Natural killer cell treated with Interleukin-12 subunit alpha and Interleukin-12 subunit beta and Interleukin-15 and Interleukin-18, amount 100 ng/mL, for 72 hours (primary cell): ENCODE results near the gene XPO5. TPM values are rescaled to one million over a fixed set of nuclear protein-coding genes. Genes with fewer than 3 reads are reported as not detected.

ENCODE experiments used
- ATAC-seq, 2 donors: fragments of 150-1000 bp; cut with Tn5 transposase in 1 of 2; sonication (Bioruptor Pico), chemical (Tn5 transposase) in 1 of 2; 2 replicates each; pipeline ENCODE4 v1.10.0; 2021
- DNase-seq: peaks from one replicate; pipeline ENCODE4 v3.0.0; 2022; ENCODE audit warnings: low spot score
- H3K27ac Mint-ChIP-seq, 2 donors: 1 replicate in 1 of 2; 2 replicates in 1 of 2; pipeline ENCODE4 v1.8.0; 2022; ENCODE audit warnings: mixed read lengths in 2 of 2, mild to moderate bottlenecking in 1 of 2, moderate library complexity in 1 of 2
- H3K27me3 Mint-ChIP-seq, 2 donors: 1 replicate in 1 of 2; 2 replicates in 1 of 2; pipeline ENCODE4 v1.8.0; 2022; ENCODE audit warnings: mixed read lengths in 2 of 2
- H3K36me3 Mint-ChIP-seq: one replicate; pipeline ENCODE4 v1.8.0; 2022; ENCODE audit warnings: mixed read lengths
- H3K4me1 Mint-ChIP-seq, 2 donors: 1 replicate in 1 of 2; 2 replicates in 1 of 2; pipeline ENCODE4 v1.8.0; 2022; ENCODE audit warnings: low read depth in 2 of 2, mixed read lengths in 2 of 2, mild to moderate bottlenecking in 1 of 2
- H3K4me3 Mint-ChIP-seq: one replicate; pipeline ENCODE4 v1.8.0; 2022; ENCODE audit warnings: mixed read lengths
- H3K9me3 Mint-ChIP-seq: 2 replicates; pipeline ENCODE4 v1.8.0; 2022; ENCODE audit warnings: mixed read lengths
- total RNA-seq, 2 donors: library from RNA; stranded (reverse); gene quantifications; one replicate each; pipeline ENCODE4 v1.2.3, GENCODE V29; 2022

Gene XPO5
- total RNA-seq, 2 donors from 2014 or later: 80.0 to 178 TPM

DNA sequence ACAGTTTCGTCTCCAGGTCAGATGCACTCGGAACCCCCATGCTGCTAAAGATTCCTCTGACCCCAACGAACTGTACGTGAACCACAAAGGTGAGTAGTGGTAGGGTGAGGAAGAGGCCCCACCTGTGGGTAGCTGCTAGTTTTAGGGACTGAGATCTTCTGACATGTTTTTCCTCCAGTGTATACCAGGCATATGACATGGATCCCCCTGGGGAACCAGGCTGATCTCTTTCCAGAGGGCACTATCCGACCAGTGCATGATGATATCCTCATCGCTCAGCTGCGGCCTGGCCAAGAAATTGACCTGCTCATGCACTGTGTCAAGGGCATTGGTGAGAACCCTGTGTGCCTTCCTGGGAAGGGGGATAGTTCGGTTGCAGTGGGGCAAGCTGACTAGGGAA, 55.7 kb downstream of the XPO5 start:
- H3K4me3 Mint-ChIP-seq: no peak overlapping the region
- no peak for ATAC-seq
- no peaks in the 10 kb centered on the region for H3K27me3 Mint-ChIP-seq
- DNase-seq: no peak
- peaks cover 4% of the 10 kb centered on the region for H3K36me3 Mint-ChIP-seq
- peaks cover 0 to 13% of the 10 kb centered on the region in 2 donors for H3K4me1 Mint-ChIP-seq
- no peak overlapping the region for H3K27ac Mint-ChIP-seq
- H3K9me3 Mint-ChIP-seq: no peaks in the 10 kb centered on the region

DNA sequence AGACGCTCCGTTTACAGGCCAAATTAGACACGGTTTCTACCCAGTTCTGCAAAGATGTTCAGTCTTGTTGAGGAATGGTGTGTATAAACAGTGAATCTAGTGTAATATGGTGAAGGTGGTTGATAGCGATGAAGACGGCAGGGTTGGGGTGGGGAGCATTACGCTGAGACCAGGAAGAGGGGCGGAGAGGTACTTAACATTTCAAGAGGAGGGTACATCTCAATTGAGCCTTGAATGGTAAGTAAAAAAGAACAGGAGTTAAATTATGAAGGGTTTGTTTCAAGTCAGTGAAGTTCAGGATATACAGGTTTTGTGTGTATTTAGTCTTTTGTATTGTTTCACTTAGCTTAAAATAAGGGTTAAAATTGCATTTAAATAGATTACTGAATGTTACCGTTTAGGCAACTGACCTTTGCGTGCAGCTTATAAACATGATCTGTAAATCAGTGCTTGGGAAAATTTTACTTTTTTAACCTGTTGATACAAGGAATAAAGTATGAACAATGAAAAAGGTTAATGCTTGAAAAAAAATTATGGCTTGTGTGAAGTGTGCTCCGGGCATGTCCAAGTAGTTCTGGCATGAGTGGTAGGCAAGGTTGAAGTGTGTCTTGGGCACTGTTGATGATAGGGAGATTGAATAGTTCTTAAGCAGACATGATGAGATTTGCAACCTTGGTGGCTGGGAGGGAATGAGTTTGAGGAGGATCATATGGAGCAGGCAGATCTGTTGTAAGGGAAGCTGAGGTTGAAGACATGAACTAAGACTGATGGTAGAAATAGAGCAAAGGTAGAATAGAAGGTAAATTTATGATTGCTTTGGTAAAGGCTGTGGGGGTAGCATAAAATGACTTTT, 58.1 kb downstream of the XPO5 start:
- no peak for DNase-seq
- H3K27me3 Mint-ChIP-seq: no peaks in the 10 kb centered on the region
- peaks cover 4% of the 10 kb centered on the region for H3K36me3 Mint-ChIP-seq
- H3K27ac Mint-ChIP-seq: no peak overlapping the region
- H3K4me1 Mint-ChIP-seq: peaks cover 0 to 15% of the 10 kb centered on the region in 2 donors
- no peaks in the 10 kb centered on the region for H3K9me3 Mint-ChIP-seq
- no peak overlapping the region for H3K4me3 Mint-ChIP-seq
- ATAC-seq: no peak

DNA sequence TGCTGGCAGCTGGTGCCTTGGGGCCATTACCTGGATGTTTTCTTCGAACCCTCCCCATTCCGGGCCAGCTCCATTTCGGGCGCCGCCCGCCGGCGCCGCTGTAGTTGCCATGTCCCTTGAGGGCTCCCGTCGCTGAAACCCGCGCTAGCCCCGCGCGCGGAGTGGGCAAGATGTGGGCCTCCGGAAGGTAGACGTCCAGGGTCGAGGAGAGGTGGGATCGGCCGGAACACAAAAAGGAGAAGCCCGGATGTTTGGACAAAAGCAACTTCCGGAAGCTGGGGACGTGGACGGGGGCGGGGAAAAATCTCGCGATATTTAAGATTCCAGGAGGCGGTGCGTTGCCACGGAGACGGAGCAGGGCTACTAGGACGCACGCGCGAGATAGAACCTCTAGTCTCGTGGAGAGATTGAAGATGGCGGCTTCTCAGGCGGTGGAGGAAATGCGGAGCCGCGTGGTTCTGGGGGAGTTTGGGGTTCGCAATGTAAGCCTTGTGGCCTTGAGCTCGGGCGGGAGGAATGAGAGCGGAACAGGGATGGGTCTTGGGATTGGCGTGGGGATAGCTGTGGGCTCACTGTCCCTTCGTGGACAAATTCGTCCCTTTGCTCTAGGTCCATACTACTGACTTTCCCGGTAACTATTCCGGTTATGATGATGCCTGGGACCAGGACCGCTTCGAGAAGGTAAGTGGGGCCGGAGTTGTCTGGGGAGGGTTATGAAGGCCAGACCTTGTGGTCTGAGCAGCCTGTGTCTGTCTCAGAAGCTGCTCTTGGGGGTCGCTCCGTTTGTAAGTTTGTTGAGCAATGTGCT, 58.9 kb downstream of the XPO5 start, which contains the start of the genes POLR1C and YIPF3:
TSS of gene POLR1C (plus strand) at position 393 of the 808 bp plus-strand sequence. CDS start at position 414, 21 bp downstream.
TSS of gene YIPF3 (minus strand) at position 230 of the 808 bp plus-strand sequence. CDS start at position 111, 119 bp downstream.
- peaks cover 4 to 15% of the 10 kb centered on the region in 2 donors for H3K4me1 Mint-ChIP-seq
- H3K27ac Mint-ChIP-seq: no peak within 1 kb of the TSS
- no peaks in the 10 kb centered on the region for H3K27me3 Mint-ChIP-seq
- no peak within 1 kb of the TSS for H3K4me3 Mint-ChIP-seq
- ATAC-seq: peak; percentile 94 to 97
- H3K9me3 Mint-ChIP-seq: no peaks in the 10 kb centered on the region
- peaks cover 4% of the 10 kb centered on the region for H3K36me3 Mint-ChIP-seq
- DNase-seq: peak; percentile 97

DNA sequence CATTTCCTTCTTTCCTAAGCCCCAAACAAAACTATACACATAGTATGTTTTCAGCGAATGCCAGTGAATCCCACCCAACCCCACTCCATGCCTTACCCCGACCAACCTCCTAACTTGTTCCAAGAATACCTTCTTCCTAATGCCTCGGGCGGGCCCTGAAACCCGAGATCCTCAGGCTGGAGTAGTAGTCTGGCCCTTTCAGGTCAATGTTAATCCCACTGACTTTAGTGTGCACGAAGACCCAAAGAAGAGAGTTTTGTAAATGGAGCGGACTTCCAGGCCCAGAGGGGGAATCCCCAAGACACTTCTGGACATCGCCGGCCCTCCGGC, 59.5 kb downstream of the XPO5 start:
- DNase-seq: no peak
- Mint-ChIP-seq H3K27ac (no peak overlapping the region), H3K4me3 (no peak overlapping the region), H3K27me3 (no peaks in the 10 kb centered on the region), H3K4me1 (peaks cover 4 to 15% of the 10 kb centered on the region in 2 donors), H3K36me3 (peaks cover 9% of the 10 kb centered on the region), H3K9me3 (no peaks in the 10 kb centered on the region)
- no peak for ATAC-seq

DNA sequence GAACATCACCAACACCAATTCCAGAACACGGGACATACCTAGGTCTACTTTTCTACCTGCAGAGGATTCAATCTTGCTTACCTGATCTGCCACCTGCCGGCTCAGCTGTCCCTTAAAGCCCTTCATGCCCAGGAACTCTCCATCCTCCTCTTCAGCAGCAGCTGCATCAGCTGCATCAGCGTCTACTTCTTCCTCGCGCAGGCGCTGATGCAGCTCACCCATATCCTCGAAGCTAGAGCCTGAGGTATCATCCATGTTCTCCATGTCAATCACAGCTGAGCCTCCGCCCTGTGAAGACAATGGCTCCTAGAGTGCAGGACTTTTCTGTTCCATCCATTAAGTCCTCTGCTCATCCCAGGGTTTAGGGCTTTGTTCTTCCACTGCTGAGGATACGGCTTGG, 60.0 kb downstream of the XPO5 start:
- Mint-ChIP-seq H3K27ac (no peak overlapping the region), H3K4me3 (no peak overlapping the region), H3K9me3 (no peaks in the 10 kb centered on the region), H3K27me3 (no peaks in the 10 kb centered on the region), H3K36me3 (peaks cover 12% of the 10 kb centered on the region), H3K4me1 (peaks cover 4 to 19% of the 10 kb centered on the region in 2 donors)
- ATAC-seq (no peak), DNase-seq (no peak)

DNA sequence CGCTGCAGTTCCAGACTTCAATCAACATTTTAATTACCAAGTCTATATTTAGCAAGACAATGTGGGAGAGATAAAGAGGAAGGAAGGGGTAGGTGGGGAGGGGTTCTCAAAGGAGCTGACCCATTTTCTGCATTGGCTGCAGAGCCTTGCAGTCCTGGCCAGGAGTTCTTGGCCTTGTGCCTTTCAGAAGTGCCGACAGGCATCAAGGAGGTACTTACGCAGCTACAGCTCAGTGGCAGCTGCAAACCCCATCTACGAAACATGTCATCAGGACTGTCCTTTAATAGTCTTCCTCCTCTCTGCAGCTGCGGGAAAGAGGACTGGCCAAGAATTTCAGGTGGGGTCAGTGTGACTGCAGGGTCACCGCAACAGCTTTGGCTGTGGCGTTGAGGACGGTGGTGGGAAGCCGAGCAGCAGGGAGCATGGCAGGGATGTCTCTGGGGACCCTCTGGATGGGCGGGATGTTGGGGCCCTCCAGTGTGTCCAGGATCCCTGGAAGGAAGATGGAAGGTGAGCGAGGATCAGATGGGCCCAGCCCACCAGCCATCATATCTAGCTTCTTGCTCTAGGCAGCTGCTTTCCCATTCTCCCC, 63.9 kb downstream of the XPO5 start:
- H3K9me3 Mint-ChIP-seq: no peaks in the 10 kb centered on the region
- H3K27ac Mint-ChIP-seq: no peak overlapping the region
- peaks cover 12 to 14% of the 10 kb centered on the region in 2 donors for H3K27me3 Mint-ChIP-seq
- H3K4me3 Mint-ChIP-seq: peak overlapping the region; percentile 9
- peaks cover 12% of the 10 kb centered on the region for H3K36me3 Mint-ChIP-seq
- ATAC-seq (no peak), DNase-seq (no peak)
- peaks cover 17 to 36% of the 10 kb centered on the region in 2 donors for H3K4me1 Mint-ChIP-seq

DNA sequence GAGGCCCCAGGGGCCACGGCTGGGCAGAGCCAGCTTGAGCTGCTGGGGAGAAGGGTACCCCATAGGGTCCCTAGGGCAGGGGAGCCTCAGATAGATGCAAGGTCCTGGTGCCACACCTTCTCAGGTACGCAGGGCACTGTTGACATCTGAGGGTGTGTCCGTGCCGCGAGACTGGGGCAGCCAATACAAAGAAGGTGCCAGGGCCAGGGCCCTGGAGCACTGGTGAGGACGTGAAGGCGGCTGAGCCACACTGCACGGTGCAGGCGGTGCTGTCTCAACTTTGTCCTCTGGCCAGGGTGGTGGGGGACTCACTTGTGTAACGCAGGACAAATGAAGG, 65.0 kb downstream of the XPO5 start:
- H3K4me1 Mint-ChIP-seq: peaks cover 17 to 30% of the 10 kb centered on the region in 2 donors
- peaks cover 12% of the 10 kb centered on the region for H3K36me3 Mint-ChIP-seq
- no peaks in the 10 kb centered on the region for H3K9me3 Mint-ChIP-seq
- H3K27me3 Mint-ChIP-seq: peaks cover 12 to 14% of the 10 kb centered on the region in 2 donors
- H3K27ac Mint-ChIP-seq: no peak overlapping the region
- peak overlapping the region; percentile 53 for H3K4me3 Mint-ChIP-seq
- no peak for DNase-seq
- no peak for ATAC-seq

DNA sequence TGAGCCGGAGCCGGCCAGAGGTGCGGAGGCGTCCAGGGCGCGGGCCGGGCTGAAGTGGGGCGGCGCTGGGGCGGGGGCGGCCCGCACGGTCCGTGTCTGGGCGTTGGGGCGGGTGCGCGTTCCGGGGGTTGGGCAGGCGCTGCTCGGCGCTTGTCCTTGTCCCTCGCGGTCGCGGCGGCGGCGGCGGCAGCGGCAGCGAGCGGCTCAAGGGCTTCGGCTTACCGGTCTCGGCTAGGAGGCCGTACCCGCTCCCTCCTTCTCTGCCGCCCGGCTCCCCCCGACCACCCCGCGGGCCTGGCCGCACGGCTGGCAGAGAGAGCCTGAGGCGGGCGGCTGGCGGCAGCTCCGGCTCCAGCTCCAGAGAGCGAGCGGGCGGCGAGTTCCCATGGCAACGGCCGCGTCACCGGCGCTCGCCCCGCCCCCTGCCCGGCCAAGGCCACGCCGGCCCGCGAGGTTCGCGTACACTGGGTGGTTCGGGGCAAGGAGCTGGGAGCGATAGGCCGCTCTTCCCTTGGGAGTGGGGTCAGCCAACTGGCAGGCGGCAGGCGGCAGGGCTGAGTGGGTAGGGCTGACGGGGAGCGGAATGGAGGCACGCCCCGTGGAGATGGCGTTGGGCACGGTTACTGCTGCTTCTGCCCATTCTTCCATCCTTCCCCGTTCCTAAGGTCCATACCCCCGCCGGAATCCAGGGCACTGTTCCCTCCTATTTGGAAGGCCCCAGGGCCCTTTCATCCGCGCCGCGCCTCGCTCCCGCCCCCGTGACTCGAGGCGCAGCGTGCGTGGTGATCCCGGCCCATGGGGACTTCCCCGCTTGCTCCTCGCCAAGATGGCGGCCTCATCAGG, 65.6 kb downstream of the XPO5 start, which contains the start of gene LRRC73:
TSS of gene LRRC73 (minus strand) at position 363 of the 843 bp plus-strand sequence. CDS start 561 bp downstream, outside the sequence.
- H3K27me3 Mint-ChIP-seq: peaks cover 12 to 14% of the 10 kb centered on the region in 2 donors
- H3K4me3 Mint-ChIP-seq: peak within 1 kb of the TSS; percentile 90
- ATAC-seq: peak; percentile 85 to 90

DNA sequence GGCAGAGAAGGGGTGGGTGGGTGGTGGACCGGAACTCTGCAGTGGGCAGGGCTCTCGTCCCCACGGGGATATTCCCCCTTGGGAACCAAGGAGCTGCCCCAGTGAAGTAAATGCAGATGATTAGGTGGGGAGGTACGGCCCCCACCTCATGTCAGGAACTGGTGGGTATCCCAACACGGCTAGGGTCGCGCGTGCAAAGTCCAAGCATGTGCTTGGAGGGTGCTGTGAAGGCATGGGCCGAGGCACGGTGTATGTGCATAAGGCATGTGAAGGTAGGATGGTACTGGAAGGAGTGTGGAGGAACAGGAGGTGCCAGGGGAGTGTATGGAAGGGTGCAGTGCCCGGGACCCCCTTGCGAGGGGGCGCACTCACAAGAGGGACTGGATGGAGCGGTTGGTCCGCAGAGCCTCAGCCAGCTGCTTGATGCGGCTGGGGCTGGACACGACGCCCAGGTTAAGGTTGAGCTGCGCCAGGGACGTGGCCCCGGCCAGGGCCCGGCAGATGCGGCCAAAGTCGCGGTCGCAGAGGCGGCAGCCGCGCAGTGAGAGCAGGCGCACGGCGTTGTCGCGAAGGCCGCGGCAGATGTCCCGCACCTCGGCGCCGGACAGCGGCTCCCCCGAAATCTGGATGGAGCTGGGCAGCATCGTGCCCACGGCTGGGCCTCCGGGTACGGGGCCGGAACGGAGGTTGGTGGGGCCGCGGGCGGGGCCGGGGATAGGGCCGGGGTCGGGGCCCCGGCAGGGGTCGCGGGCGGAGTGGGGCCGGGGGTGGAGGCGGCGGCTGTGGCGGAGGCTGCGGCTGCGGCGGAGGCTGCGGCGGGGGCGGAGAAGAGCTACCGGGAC, 66.5 kb downstream of the XPO5 start:
- ATAC-seq (peak in 1 of 2 donors; percentile 26), DNase-seq (no peak)
- Mint-ChIP-seq H3K27me3 (peaks cover 12 to 14% of the 10 kb centered on the region in 2 donors), H3K9me3 (no peaks in the 10 kb centered on the region), H3K36me3 (peaks cover 8% of the 10 kb centered on the region), H3K4me3 (peak overlapping the region; percentile 90), H3K27ac (peak overlapping the region; percentile 49 to 67), H3K4me1 (peaks cover 17 to 24% of the 10 kb centered on the region in 2 donors)

More for the DNA sequence above, 65.6 kb downstream of the XPO5 start, which contains the start of gene LRRC73:
- DNase-seq: peak; percentile 88
- Mint-ChIP-seq H3K36me3 (peaks cover 12% of the 10 kb centered on the region), H3K9me3 (no peaks in the 10 kb centered on the region), H3K27ac (peak within 1 kb of the TSS; percentile 49 to 67), H3K4me1 (peaks cover 17 to 26% of the 10 kb centered on the region in 2 donors)

DNA sequence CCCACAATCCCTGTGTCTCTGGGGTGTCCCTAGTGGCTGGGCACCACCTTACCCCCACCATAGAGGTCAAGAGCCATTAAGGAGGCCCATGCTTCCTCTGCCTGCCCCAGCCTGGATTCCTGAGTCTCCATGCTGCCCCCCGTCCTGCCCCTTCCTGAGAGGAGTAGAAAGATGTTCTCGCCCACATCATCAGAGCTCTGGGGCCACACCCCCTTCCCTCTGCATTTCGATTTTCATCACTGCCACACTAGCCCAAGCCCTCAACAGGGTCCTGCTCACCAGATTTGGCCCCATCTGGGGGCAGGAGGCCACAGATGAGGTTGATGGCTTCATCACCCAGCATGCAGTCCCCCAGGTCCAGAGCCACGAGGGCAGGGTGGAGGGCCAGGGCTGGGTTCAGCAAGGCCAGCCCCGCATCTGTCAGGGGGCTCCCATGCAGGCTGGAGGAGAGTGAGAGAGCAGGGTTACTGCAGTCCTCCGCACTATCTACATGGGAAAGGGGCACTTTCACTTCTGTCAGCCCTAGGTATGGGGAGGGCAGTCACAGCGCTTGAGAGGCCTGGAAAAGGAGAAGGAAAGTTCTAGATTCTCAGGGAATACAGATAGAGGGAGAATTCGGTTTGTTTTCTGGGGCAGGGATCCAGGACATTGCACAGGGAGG, 67.2 kb downstream of the XPO5 start:
- ATAC-seq: no peak
- Mint-ChIP-seq H3K9me3 (no peaks in the 10 kb centered on the region), H3K4me1 (peaks cover 17 to 24% of the 10 kb centered on the region in 2 donors), H3K4me3 (peak overlapping the region; percentile 90), H3K36me3 (peaks cover 7% of the 10 kb centered on the region), H3K27me3 (peaks cover 12 to 14% of the 10 kb centered on the region in 2 donors), H3K27ac (peak overlapping the region; percentile 49 to 67)
- no peak for DNase-seq

DNA sequence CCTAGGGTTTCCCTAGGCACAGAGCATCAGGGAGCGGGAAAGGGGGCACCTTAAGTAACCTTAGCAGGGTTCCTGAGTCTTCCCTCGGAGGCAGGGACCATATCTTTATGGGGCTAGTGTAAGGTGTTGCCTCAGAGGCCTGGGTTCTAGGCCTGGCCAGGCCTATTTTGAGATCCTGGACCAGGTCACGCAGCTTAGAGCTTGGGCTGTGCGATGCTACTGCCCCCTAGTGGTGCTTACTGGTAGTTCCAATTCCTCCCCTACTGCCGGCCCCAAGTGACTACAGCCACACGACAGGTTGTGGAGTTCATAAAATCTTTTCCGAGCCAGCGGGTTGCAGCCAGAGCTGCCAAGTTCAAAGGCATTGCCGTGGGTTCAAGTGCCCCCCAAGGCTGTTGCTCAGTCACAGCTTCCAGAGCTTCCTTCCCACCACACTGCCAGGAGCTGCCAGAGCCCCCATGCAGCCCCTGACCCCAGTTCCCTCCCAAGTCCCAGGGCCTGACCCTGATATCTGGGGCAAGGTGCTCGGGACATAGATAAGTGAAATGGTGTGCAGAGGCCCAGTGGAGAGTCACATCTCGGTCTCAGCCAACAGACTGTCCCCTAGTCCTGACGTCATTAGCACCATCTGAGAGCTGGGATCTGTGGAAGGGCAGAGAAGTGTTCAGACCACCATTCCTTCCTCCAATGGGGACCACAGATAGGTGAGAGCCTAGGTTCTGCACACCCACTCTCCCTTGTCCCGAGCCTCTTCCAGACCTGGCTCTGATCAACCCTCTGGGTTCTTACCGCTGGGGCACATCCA, 69.0 kb downstream of the XPO5 start:
- Mint-ChIP-seq H3K27me3 (peaks cover 12 to 14% of the 10 kb centered on the region in 2 donors), H3K4me3 (no peak overlapping the region), H3K27ac (no peak overlapping the region), H3K4me1 (peaks cover 13 to 21% of the 10 kb centered on the region in 2 donors), H3K9me3 (no peaks in the 10 kb centered on the region), H3K36me3 (peaks cover 7% of the 10 kb centered on the region)
- DNase-seq: peak; percentile 81
- peak; percentile 65 to 71 for ATAC-seq
